AG09309 (cell line): ENCODE measurements around the gene VILL.

Source experiments
- DNase-seq: peaks from one replicate; pipeline ENCODE4 v3.0.0-alpha.2; 2010; ENCODE audit warnings: low read depth
- H3K4me3 ChIP-seq: 2 replicates; pipeline ENCODE4 v1.5.1; 2011; ENCODE audit warnings: mild to moderate bottlenecking, low read depth, low read length, moderate library complexity; ENCODE audit not compliant: control insufficient read depth
- TF ChIP-seq, protein P1 (sequence below): IDR thresholded peaks from 2 replicates; pipeline ENCODE4 v1.5.1; 2011; ENCODE audit warnings: mild to moderate bottlenecking, low read depth, low read length, inconsistent platforms; ENCODE audit not compliant: insufficient read depth, control insufficient read depth; ENCODE audit errors: missing control alignments

VILL gene

DNA sequence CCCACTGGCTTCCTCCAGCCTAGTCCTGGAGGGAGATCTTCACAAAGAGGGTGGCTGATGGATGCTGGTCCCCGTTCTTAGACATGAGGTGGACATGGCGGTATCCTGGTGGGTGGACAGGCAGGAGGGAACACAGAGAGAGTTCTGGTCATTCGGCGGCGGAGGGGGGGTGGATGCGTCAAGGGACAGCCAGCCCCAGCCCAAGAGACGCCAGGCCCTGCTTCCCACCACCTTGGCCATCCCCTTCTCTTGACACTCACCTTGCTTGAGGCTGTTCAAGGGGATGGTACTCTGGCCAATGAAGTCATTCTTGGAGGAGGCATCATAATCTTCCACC lies 17.1 kb downstream of the VILL start:
- DNase-seq: no peak
- TF ChIP-seq, protein P1, sequence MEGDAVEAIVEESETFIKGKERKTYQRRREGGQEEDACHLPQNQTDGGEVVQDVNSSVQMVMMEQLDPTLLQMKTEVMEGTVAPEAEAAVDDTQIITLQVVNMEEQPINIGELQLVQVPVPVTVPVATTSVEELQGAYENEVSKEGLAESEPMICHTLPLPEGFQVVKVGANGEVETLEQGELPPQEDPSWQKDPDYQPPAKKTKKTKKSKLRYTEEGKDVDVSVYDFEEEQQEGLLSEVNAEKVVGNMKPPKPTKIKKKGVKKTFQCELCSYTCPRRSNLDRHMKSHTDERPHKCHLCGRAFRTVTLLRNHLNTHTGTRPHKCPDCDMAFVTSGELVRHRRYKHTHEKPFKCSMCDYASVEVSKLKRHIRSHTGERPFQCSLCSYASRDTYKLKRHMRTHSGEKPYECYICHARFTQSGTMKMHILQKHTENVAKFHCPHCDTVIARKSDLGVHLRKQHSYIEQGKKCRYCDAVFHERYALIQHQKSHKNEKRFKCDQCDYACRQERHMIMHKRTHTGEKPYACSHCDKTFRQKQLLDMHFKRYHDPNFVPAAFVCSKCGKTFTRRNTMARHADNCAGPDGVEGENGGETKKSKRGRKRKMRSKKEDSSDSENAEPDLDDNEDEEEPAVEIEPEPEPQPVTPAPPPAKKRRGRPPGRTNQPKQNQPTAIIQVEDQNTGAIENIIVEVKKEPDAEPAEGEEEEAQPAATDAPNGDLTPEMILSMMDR: no peak

DNA sequence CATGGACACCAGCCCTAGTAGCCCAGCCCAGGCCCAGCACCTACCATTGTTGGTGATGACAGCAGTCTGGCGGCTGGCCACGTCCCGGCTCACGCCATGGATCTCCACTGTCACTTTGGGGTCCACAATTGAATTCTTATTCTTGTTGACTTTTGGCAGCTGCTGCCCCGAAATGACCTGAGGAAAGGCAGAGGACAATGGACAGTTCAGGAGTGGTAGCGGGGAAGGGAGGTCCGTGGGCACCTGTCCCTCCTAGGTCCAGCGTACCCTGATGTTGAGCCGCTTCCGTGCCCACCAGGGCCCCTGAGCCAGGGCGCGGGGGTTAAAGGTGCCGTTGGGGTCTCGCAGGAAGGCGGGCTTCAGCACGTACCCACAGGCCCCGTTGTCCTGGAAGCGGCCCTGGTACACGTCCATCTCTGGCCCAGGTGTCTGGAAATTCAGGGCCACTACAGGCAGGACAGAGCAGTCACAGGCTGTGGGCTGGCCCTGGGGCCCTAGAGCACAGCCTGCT lies 17.7 kb downstream of the VILL start:
- DNase-seq: no peak
- H3K4me3 ChIP-seq: no peak overlapping the region
- TF ChIP-seq, protein P1: no peak

More for the DNA sequence above, 17.1 kb downstream of the VILL start:
- H3K4me3 ChIP-seq: no peak overlapping the region

DNA sequence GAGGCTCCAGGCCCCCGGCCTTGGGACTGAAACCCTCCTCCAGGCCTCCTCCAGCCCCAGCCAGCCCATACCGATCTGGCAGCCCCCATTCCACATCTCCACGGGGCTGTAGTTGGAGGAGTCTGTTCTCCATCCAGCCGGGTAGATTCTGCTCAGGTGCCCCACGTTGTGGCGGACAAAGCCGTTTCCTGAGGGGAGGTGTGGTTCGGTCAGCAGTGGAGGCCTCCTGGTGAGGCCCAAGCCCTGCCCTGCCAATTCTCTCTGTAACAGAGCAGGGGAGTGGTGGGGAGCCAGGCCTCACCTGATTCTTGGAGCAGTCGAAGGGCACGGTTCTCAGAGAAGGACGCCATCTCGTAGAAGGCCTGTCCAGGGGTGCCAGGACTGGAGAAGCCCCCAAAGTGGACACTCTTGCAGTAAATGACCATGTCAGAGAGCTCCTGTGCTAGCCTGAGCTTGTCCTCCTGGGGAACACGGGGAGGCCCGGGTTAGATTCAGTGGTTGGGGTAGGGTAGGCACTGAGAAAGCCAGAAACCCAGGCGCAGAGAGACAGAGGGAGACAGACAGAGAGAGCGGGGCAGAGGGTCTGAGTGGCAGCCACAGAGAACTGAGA lies 18.5 kb downstream of the VILL start:
- no peak for DNase-seq
- no peak overlapping the region for H3K4me3 ChIP-seq
- TF ChIP-seq, protein P1: no peak

DNA sequence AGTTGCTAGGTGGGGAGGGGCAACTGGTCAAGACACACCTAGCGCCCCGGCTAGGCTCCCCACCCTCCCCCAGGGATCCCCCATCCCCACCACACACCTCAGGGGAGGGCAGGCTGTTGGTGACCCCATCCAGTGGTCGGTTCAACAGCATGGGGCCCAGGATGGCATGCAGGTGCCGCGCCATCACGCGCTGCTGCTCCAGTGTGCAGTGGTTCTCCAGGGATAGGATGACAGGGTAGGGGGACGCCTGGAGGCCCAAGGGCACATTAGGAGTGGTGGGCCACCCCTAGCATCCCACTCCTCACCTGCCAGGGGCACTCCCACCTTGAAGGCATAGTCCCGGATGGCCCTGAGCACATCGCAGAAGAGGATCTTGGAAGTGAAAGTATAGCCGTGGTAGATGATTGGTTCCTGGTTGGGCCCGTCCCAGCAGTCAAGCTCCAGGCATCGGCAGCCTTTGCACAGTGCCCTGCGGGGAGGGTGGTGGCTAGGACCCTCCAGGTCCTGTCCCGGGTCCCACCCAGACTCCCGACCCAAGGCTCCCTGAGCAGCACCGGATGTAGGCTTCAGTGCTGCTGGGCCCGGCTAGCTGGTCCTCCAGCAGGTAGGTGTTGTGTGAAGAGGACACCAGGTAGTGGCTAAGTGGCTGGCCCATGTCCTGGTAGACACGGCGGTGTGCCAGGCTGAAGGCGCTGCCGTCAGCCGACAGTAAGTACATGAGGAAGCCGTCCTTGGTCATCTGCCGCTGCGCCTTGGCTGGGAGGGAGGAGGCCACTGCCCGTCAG lies 19.4 kb downstream of the VILL start:
- no peak for DNase-seq
- TF ChIP-seq, protein P1: no peak

DNA sequence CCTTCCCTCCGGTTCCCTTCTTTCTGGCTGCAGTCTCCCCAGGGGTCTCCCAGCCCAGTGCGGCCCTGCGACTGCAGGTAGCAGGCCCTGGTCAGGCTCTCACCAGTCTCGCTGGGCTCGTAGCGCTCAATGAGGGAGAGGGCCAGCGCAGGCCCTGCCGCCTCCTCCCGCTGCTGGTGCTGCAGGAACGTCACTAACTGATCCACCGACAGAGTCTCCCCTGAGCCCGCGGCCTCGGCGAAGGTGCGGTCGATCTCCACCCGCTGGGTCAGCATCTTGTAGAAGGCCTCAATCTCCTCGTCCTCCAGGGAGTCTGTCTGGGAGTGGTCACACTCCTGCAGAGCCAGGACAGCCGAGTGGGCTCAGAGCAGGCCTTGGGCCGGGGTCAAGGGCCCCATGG lies 20.5 kb downstream of the VILL start:
- DNase-seq: no peak
- TF ChIP-seq, protein P1: no peak
- no peak overlapping the region for H3K4me3 ChIP-seq

More for the DNA sequence above, 19.4 kb downstream of the VILL start:
- H3K4me3 ChIP-seq: no peak overlapping the region

DNA sequence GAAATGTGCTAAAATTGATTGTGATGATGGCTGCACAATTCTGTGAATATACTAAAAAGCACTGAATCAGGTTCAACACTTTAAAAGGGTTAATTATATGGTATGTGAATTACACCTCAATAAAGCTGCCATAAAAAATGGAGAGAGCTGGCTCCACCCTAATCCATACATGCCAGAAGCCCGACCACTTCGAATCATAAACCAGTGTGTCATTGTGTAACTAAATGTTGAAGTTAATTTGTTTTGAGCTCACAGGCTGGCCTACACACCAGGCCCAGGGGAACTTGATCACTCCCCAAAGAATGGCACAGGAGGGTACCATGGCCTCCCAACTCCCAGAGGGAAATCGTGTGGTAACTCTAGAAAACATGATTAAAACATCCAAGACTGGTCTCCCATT lies 24.9 kb downstream of the VILL start:
- H3K4me3 ChIP-seq: no peak overlapping the region
- TF ChIP-seq, protein P1: no peak
- DNase-seq: no peak
